Measurements from ENCODE around the gene C5AR2.
A peak's percentile ranks its signal among the peaks of the same experiment; 100 is the strongest.
"Not testable (repeated sequence)": the region's sequence is repeated elsewhere in the genome, so short reads cannot be mapped to it uniquely, and the experiment has no call there.

The C5AR2 gene

DNA sequence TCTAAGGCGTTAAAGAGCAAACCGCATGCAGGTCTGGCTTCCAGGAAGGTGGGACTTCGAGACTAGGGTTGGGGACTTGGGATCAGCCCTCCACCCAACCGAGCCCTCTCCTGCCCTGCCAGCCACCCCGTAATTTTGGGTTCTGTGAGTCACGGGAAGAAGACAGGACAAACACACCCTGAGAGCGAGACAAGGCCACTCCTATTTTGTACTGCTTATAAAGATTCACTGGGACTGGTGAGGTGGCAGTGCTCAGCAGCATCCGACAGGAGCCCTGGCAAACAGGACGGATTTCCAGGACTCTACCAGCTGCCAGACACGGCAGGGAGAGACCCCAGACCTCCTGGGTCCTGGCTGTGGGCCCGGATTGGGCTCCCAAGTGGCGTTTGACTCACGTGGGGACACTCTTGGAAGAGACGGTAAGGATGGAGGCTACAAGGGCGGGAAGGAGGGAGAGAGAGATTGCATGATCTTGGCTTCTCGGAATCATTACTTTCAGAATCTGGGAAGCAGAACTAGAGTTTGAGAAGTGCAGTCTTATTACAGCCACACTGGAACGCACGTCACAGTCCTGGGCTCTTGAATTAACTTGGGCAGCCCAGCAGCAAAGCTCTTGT is at the start of gene C5AR2:
Gene C5AR2, plus strand, starts transcription at position 245 of the 617 bp plus-strand sequence. CDS start 8,625 bp downstream, outside the sequence.
- no peak for DNase-seq (ENCODE audit: low spot score)

DNA sequence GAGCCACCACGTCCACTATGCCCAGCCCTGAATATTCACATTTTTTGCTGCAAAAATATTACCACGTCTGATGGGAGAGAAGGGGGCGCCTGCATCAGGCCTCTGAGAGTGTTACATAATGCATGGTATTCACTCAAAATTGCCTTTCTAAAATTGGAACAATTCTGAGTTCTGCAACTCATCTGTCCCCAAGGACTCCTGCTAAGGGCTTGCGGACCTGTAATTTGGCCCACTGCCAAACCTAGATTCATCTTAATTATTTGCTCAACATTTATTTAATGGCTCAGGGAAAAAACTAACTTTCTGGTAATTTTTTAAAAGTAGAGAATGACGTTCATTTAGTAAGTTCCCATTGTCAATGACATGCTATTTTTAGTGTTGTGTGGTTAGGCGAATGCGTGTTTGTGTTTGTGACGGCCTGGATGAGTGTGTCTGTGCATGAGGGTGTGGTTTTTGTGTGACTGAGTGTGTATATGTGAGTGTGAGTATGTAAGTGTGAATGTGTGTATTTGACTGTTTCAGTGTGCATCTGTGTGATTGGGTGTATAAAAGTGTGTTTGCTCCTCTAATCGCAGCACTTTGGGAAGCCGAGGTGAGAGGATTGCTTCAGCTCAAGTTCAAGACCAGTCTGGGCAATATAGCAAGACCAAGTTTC is 48.4 kb upstream of the C5AR2 start:
- DNase-seq (ENCODE audit: low spot score): no peak

DNA sequence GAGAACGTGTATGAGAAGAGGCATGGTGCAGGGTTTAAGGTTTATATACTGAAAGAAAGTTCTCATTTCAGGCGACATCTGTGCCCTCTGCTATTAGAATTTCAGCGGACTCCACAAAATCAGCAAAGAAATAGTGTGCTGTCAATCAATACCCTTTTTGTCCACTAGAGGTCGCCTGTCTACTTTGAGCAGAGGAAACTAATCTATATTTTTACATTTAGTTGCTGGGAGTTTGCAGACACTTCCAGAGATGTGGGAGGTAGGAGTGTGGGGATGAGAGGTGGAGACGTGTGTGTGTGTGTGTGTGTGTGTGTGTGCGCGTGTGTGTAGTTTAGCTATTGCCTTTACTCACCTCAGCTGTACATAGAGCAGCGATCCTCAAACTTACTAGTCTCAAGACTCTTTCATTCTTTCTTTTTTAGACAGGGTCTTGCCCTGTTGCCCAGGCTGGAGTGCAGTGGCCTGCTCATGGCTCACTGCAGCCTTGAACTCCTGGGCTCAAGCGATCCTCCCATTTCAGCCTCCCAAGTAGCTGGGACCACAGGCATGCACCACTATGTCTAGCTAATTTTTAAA is 47.6 kb upstream of the C5AR2 start:
- DNase-seq (ENCODE audit: low spot score): peak; percentile 49

DNA sequence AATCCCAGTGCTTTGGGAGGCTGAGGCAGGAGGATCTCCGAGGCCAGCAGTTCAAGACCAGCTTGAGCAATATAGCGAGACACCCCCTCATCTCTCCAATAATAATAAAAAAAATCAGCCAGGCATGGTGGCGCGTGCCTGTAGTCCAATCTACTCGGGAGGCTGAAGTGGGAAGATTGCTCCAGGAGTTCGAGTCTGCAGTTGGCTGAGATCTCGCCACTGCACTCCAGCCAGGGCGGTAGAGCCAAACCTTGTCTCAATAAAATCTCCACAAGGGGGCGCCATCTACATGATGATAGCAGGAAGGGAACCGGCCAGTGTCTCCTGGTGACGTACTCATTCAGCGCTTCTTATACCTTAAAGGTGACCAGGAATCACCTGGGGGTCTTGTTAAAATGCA is 35.9 kb upstream of the C5AR2 start:
- DNase-seq (ENCODE audit: low spot score): peak; percentile 67

DNA sequence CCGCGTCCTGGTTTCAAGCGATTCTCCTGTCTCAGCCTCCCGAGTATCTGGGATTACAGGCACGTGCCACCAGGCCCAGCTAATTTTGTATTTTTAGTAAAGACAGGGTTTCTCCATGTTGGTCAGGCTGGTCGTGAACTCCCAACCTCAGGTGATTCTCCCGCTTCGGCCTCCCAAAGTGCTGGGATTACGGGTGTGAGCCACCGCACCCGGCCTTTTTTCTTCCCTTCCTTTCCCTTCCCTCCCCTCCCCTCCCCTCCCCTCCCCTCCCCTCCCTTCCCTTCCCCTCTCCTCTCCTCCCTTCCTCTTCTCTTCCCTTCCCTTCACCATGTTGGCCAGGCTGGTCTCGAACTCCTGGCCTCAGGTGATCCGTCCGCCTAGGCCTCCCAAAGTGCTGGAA is 31.1 kb upstream of the C5AR2 start:
- not testable (repeated sequence) for DNase-seq (ENCODE audit: low spot score)

DNA sequence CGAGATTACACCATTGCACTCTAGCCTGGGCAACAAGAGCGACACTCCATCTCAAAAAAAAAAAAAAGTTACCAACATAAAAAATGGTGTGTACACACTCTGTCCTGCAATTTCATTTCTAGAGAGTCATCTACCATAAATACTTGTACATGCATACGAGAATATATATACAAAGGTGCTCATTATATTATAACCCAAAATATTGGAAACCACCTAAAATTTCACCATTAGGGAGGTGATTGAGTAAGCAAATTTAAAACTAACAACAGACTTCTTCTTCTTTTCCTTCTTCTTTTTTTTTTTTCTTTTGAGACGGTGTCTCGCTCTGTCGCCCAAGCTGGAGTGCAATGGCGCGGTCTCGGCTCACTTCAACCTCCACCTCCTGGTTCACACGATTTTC is 29.7 kb upstream of the C5AR2 start:
- no peak for DNase-seq (ENCODE audit: low spot score)

DNA sequence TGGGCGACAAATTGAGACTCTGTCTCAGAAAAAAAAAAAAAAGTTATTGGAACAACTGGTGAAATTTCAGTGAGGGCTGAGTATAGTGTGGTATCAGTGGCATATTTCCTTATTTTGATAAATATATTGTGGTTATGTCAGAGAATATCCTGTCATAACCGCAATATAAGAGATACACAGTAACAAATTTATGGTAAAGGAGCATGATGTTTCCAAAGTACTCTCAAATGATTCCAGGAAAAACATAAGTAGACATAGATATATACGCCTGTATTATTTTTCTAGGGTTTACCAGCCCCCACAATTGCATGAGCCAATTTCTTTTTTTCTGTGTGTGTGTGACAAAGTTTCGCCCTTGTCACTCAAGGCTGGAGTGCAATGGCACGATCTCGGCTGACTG is 28.0 kb upstream of the C5AR2 start:
- no peak for DNase-seq (ENCODE audit: low spot score)

DNA sequence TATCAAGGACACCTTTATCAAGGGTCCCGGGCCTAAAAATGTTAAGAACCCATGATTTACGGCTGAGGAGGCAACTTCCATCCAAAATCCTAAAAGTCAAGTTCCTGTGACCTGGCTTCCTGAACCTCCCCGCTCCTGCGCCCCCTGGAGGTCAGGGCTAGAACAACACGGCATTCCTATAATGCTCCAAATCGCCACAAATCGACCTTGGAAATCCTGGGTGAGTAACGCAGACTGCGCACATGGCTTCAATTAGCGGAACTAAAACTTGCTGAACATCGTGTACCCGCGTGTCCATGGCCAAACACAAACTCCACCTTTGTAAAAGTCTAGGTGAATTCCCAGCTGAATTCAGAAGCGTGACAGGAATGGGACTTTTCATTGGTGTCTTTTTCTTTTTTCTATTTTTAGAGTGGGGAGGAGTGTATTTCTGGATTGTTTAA is 26.6 kb upstream of the C5AR2 start:
- peak; percentile 72 for DNase-seq (ENCODE audit: low spot score)

DNA sequence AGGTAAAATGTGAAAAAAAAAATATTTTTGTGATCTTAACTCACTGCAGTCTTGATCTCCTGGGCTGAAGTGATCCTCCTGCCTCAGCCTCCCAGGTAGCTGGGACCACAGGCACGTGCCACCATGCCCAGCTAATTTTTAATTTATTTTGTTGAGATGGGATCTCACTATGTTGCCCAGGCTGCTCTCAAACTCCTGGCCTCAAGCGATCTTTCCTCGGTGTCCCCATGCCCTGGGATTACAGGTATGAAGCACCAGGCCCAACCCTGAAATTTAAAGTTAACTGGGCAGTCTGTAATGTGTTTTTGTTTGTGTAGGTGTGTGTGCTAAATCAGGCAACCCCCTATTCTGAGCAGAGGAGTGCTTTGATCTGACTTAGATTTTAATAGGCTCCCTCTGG is 25.7 kb upstream of the C5AR2 start:
- no peak for DNase-seq (ENCODE audit: low spot score)

DNA sequence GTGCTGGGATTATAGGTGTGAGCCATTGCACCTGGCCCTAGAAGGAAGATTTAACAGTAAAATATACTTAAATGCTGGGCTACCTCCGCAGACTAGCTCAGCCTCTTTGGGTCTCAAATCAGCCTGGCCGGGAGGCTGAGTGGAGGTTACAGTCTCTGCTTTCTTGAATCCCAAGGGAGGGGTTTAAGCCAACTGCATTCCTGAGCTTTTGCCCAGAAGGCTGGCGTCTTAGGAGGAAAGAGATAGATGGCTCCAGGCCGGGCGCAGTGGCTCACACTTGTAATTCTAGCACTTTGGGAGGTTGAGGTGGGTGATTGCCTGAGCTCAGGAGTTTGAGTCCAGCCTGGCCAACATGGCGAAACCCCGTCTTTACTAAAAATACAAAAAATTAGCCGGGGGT is 22.9 kb upstream of the C5AR2 start:
- DNase-seq (ENCODE audit: low spot score): no peak

DNA sequence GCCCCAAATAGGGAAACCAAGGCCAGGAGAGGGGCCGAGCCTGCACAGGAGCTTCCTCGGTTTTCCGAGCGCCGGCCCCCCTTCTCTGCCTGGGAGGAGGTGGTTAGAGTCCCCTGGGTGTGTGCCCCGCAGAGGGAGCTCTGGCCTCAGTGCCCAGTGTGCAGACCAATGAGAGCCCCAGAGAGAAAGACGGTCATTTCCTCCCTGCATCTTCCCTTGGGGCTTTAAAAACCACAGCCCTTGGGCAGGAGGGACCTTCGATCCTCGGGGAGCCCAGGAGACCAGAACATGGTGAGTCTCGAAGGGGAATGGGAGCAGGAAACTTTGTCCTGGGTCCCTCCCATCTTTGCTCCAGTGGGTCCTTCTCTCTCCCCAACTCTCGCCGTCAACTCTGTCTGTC is 22.4 kb upstream of the C5AR2 start, which contains the start of gene C5AR1:
Gene C5AR1, plus strand, starts transcription at position 254 of the 400 bp plus-strand sequence. Its CDS starts 35 bp downstream, at position 289.
- DNase-seq (ENCODE audit: low spot score): no peak

DNA sequence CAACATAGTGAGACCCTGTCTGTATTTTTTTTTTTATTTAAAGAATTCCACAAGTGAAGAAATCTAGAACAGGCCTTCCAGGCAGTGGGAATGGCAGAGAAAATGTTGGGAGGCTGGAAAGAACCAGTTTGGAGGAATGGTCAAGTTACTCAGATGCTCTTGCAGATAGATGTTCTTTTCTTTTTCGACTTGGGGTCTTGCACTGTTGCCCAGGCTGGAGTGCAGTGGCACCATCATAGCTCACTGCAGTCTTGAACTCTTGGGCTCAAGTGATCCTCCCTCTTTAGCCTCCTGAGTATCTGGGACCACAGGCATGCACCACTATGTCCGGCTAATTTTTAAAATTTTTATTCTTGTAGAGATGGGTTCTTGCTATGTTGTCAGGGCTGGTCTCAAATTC is 21.7 kb upstream of the C5AR2 start:
- DNase-seq (ENCODE audit: low spot score): no peak

DNA sequence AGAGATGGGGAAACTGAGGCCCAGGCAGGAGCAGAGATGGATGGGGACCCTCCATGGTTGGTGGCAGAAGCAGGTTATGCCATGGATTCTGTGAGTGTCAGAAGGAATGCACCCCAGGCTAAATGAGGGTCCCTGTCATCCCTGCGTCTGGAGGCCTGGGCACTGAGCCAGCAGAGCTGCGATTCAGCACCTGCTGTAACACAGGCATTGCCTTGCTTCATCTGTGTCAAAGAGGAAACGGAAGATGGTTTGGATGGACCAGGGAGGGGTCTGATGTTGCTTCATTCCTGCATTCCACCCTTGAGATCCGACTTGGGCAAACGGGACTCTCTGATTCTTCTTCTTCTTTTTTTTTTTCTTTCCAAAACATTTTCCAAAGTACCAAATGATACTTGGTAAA is 21.2 kb upstream of the C5AR2 start:
- DNase-seq (ENCODE audit: low spot score): no peak

DNA sequence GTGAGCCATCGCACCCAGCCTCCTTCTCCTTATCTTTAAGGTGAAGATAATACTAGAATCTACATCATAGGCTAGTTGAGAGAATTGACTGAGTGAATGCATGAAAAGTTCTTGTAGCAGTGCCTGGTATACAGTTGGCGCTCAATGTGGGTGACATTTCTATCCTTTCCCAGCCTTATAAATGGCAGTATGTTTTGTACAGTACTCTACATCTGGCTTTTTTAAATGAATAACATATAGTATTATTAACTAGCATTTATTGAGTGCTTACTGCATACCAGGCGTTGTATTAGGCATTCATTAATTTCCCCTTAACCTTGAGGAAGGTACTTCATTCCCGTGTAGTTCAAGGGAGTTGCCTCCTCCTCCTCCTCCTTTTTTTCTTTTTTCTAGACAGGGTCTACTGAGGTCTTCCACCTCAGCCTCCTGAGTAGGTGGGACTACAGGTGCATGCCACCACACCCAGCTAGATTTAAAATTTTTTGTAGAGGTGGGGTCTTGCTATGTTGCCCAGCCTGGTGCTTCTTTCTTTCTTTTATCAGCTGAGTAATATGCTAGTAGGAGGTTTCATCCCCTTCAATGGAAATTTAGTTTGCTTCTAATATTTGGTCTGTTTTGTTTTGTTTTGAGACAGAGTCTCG is 19.5 kb upstream of the C5AR2 start:
- no peak for DNase-seq (ENCODE audit: low spot score)

DNA sequence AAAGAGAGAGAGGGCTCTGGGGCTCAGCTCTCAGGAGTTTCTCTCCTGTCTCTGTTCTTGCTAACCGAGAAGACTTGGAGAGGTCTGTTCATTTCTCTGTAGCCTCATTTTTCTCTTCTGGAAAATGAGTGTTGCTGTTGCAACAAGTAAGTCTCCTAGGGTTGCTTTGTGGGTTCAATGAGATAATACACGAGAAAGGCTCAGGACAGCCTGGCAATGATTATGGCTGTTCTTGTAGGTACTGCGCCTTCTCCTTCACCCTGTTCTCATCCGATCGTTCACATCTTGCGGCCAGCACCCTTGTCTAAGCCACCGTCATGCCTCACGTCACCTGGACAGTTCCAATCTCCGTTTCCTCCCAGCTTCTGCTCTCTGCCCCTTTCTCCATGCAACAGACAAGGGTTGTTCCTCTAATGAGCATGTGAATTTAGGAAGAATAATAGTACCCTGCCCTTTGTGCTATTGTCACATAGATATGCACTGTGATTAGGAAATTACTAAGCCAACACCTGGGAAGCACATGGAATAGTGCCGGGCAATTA is 18.1 kb upstream of the C5AR2 start:
- no peak for DNase-seq (ENCODE audit: low spot score)

DNA sequence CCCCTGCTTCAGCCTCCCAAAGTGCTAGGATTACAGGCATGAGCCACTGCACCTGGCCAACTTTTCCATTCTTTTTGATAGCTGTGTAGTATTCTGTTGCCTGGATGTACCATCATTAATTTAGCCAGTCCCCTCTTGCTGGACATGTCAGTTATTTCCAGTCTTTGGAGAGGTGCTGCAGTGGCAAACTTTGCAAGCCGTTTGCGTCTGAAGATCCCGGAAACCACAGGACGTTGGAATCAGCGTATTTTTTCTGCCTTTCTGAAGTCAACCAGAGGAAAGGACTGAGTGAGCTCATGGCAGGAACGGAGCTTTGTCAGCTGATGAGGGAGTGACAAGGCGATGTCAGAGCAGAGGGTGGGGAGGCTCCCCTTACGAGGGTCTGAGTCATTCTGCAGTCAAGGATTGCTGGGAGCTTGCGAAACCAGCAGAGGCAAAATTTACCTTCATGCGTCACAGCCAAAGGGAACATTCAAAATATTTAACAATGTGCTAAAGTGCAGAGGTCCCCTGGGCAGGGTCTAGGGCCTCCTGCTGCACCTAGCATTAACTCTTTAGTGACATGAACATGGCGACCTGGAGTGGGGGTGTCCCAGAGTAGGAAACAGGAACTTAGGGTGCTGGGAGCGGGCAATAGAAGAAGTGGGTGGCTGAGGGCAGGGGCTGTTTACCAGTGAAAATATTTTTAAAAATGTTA is 16.7 kb upstream of the C5AR2 start:
- DNase-seq (ENCODE audit: low spot score): peak; percentile 73

DNA sequence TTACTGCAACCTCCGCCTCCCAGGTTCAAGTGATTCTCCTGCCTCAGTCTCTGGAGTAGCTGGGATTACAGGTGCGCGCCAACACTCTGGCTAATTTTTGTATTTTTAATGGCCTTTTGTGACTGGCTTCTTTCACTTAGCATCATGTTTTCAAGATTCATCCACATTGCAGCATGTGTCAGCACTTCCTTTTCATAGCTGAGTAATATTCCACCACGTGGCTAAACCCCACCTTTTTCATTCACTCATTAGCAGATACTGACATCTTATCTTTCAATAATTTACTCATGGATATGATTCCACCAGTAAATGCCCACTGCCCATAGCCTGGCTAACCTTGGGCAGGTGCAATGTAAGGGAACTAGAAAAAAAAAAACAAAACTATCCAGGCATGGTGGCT is 15.5 kb upstream of the C5AR2 start:
- no peak for DNase-seq (ENCODE audit: low spot score)

DNA sequence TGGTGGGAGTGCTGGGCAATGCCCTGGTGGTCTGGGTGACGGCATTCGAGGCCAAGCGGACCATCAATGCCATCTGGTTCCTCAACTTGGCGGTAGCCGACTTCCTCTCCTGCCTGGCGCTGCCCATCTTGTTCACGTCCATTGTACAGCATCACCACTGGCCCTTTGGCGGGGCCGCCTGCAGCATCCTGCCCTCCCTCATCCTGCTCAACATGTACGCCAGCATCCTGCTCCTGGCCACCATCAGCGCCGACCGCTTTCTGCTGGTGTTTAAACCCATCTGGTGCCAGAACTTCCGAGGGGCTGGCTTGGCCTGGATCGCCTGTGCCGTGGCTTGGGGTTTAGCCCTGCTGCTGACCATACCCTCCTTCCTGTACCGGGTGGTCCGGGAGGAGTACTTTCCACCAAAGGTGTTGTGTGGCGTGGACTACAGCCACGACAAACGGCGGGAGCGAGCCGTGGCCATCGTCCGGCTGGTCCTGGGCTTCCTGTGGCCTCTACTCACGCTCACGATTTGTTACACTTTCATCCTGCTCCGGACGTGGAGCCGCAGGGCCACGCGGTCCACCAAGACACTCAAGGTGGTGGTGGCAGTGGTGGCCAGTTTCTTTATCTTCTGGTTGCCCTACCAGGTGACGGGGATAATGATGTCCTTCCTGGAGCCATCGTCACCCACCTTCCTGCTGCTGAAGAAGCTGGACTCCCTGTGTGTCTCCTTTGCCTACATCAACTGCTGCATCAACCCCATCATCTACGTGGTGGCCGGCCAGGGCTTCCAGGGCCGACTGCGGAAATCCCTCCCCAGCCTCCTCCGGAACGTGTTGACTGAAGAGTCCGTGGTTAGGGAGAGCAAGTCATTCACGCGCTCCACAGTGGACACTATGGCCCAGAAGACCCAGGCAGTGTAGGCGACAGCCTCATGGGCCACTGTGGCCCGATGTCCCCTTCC is 11.8 kb upstream of the C5AR2 start:
- no peak for DNase-seq (ENCODE audit: low spot score)

DNA sequence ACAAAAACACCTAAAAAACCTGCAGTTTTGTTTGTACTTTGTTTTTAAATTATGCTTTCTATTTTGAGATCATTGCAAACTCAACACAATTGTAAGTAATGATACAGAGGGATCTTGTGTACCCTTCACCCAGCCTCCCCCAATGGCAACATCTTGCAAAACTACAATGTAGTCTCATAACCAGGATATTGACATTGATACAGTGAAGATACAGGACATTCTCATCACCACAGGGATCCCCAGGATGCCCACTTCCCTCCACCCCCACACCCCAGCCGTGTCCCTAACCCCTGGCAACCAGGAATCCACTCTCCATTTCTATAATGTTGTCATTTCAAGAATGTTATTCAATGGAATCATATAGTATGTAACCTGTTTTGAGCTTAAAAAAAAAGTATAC is 10.3 kb upstream of the C5AR2 start:
- DNase-seq (ENCODE audit: low spot score): no peak

DNA sequence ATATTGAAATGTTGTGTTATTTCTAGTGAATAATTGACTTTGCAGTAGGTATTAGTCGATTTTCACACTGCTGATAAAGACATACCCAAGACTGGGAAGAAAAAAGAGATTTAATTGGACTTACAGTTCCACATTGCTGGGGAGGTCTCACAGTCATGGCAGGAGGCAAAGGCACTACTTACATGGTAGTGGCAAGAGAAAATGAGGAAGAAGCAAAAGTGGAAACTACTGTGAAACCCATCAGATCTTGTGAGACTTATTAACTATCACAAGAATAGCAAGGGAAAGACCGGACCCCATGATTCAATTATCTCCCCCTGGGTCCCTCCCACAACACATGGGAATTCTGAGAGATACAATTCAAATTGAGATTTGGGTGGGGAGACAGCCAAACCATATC is 9.9 kb upstream of the C5AR2 start:
- DNase-seq (ENCODE audit: low spot score): no peak

DNA sequence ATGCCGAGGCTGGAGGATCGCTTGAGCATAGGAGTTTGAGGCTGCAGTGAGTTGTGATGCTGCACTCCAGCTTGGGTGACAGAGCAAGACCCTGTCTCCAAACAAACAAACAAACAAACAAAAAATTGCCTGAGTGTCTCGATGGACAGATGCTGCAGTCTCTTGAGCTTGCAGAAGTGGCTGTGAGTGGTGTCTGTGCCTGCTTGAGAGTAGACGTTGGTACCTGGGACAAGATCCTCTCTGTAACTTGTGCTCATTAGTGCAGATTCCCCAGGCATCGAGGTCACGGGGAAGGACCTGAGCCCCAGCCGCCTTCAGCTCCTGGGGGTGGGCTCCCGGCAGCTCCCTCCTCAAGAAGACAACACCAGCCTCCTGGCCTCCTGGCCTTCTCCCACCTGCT is 8.6 kb upstream of the C5AR2 start:
- DNase-seq (ENCODE audit: low spot score): no peak
